GM19372 (cell line): ENCODE results near the gene FBRSL1.
"Not testable (repeated sequence)": the region's sequence is repeated elsewhere in the genome, so short reads cannot be mapped to it uniquely, and the experiment has no call there.

ENCODE experiments used
- ATAC-seq: cut with Tn5 transposase; IDR thresholded peaks from one replicate; pipeline ENCODE4 v1.9.1; 2021; ENCODE audit warnings: mild to moderate bottlenecking, low read depth, moderate library complexity; ENCODE audit not compliant: unreplicated experiment

The FBRSL1 gene

GRCh38 chr12:132469423-132469822 is 20.5 kb upstream of the FBRSL1 start:
- no peak for ATAC-seq

- no peak for ATAC-seq
Observed at GRCh38 chr12:132470397-132470796, 19.6 kb upstream of the FBRSL1 start.

GRCh38 chr12:132471011-132471857 is 18.7 kb upstream of the FBRSL1 start:
- ATAC-seq, result no peak

- no peak for ATAC-seq
Observed at GRCh38 chr12:132471858-132472255, 18.1 kb upstream of the FBRSL1 start.

GRCh38 chr12:132472386-132472785 is 17.6 kb upstream of the FBRSL1 start:
- ATAC-seq, result no peak

- ATAC-seq, result no peak
Observed at GRCh38 chr12:132474237-132474741, 15.7 kb upstream of the FBRSL1 start.

- not testable (repeated sequence) for ATAC-seq
Observed at GRCh38 chr12:132474799-132475303, 15.1 kb upstream of the FBRSL1 start.

GRCh38 chr12:132475304-132476037 is 14.5 kb upstream of the FBRSL1 start:
- no peak for ATAC-seq

- no peak for ATAC-seq
Observed at GRCh38 chr12:132476038-132476414, 13.9 kb upstream of the FBRSL1 start.

GRCh38 chr12:132476421-132476820 is 13.5 kb upstream of the FBRSL1 start:
- no peak for ATAC-seq

- ATAC-seq, result no peak
Observed at GRCh38 chr12:132477017-132477702, 12.8 kb upstream of the FBRSL1 start.

- ATAC-seq, result no peak
Observed at GRCh38 chr12:132477703-132478432, 12.1 kb upstream of the FBRSL1 start.

GRCh38 chr12:132478433-132478803 is 11.5 kb upstream of the FBRSL1 start:
- no peak for ATAC-seq

GRCh38 chr12:132478845-132479244 is 11.1 kb upstream of the FBRSL1 start:
- no peak for ATAC-seq

GRCh38 chr12:132479291-132479690 is 10.7 kb upstream of the FBRSL1 start:
- no peak for ATAC-seq

GRCh38 chr12:132479938-132480622 is 9.9 kb upstream of the FBRSL1 start:
- ATAC-seq, result no peak

- no peak for ATAC-seq
Observed at GRCh38 chr12:132480623-132481132, 9.3 kb upstream of the FBRSL1 start.

- no peak for ATAC-seq
Observed at GRCh38 chr12:132481345-132481744, 8.6 kb upstream of the FBRSL1 start.
